ENCODE results near the gene ZFP1. TPM values are rescaled to one million over a fixed set of nuclear protein-coding genes. Genes with fewer than 3 reads are reported as not detected.

The ZFP1 gene
- total RNA-seq = 11.4 TPM

GRCh38 chr16:75148311-75149195 is at the start of gene ZFP1:
Gene ZFP1, plus strand, starts transcription at chr16:75148524. Its CDS starts 4,428 bp downstream, at chr16:75152952.
- peak; percentile 95 for DNase-seq (ENCODE audit: low spot score)

GRCh38 chr16:75099075-75099667 is 49.2 kb upstream of the ZFP1 start:
- no peak for DNase-seq (ENCODE audit: low spot score)

- DNase-seq (ENCODE audit: low spot score) = no peak
Measured at GRCh38 chr16:75099738-75100602, 48.4 kb upstream of the ZFP1 start.

GRCh38 chr16:75100603-75100990 is 47.7 kb upstream of the ZFP1 start:
- no peak for DNase-seq (ENCODE audit: low spot score)

- no peak for DNase-seq (ENCODE audit: low spot score)
Measured at GRCh38 chr16:75101635-75102034, 46.7 kb upstream of the ZFP1 start.

GRCh38 chr16:75102595-75102994 is 45.7 kb upstream of the ZFP1 start:
- DNase-seq (ENCODE audit: low spot score) = no peak

GRCh38 chr16:75103994-75104393 is 44.3 kb upstream of the ZFP1 start:
- no peak for DNase-seq (ENCODE audit: low spot score)

- no peak for DNase-seq (ENCODE audit: low spot score)
Measured at GRCh38 chr16:75104836-75105235, 43.5 kb upstream of the ZFP1 start.

- peak; percentile 70 for DNase-seq (ENCODE audit: low spot score)
Measured at GRCh38 chr16:75105306-75106061, 42.8 kb upstream of the ZFP1 start.

GRCh38 chr16:75106351-75107274 is 41.7 kb upstream of the ZFP1 start:
- no peak for DNase-seq (ENCODE audit: low spot score)

- no peak for DNase-seq (ENCODE audit: low spot score)
Measured at GRCh38 chr16:75107505-75107904, 40.8 kb upstream of the ZFP1 start.

- peak; percentile 88 for DNase-seq (ENCODE audit: low spot score)
Measured at GRCh38 chr16:75108792-75109731, 39.3 kb upstream of the ZFP1 start.

- DNase-seq (ENCODE audit: low spot score) = no peak
Measured at GRCh38 chr16:75109732-75110243, 38.5 kb upstream of the ZFP1 start.

- peak; percentile 91 for DNase-seq (ENCODE audit: low spot score)
Measured at GRCh38 chr16:75110637-75111513, 37.4 kb upstream of the ZFP1 start.

- DNase-seq (ENCODE audit: low spot score) = no peak
Measured at GRCh38 chr16:75111514-75111940, 36.8 kb upstream of the ZFP1 start.

GRCh38 chr16:75111961-75112733 is 36.2 kb upstream of the ZFP1 start:
- DNase-seq (ENCODE audit: low spot score) = no peak
